Thoracic aorta (tissue), 2 donors: ENCODE results near the gene SLC1A6. TPM values are rescaled to one million over a fixed set of nuclear protein-coding genes. Genes with fewer than 3 reads are reported as not detected.

Experiments used
- ATAC-seq: fragments of 150-250 bp; one replicate; pipeline ENCODE4 v1.8.0; 2017; ENCODE audit warnings: low read depth; ENCODE audit not compliant: insufficient number of reproducible peaks, low FRiP score
- DNase-seq: peaks from one replicate; pipeline ENCODE4 v3.0.0-alpha.2; 2020; ENCODE audit warnings: low spot score
- H3K27ac ChIP-seq, 2 donors: fragments of 200-600 bp; sonication (generic); 1 replicate in 1 of 2; 2 replicates in 1 of 2; pipeline ENCODE4 v1.5.1; 2016; ENCODE audit warnings: mild to moderate bottlenecking in 2 of 2, moderate library complexity in 2 of 2
- H3K27me3 ChIP-seq: fragments of 200-600 bp; sonication (generic); replicated peaks from 2 replicates; pipeline ENCODE4 v1.6.0; 2016; ENCODE audit warnings: mild to moderate bottlenecking; ENCODE audit not compliant: insufficient read depth
- H3K36me3 ChIP-seq: fragments of 200-600 bp; sonication (generic); one replicate; pipeline ENCODE4 v1.5.1; 2016
- H3K4me1 ChIP-seq, 2 donors: fragments of 200-600 bp; sonication (generic); 1 replicate in 1 of 2; 2 replicates in 1 of 2; pipeline versions ENCODE4 v1.5.1 to v1.6.0; 2016; ENCODE audit warnings: low read depth in 2 of 2, mild to moderate bottlenecking in 1 of 2; ENCODE audit not compliant: control insufficient read depth in 1 of 2
- H3K4me3 ChIP-seq: fragments of 200-600 bp; sonication (generic); 2 replicates; pipeline ENCODE4 v1.5.1; 2016; ENCODE audit warnings: mild to moderate bottlenecking
- H3K9me3 ChIP-seq: fragments of 200-600 bp; sonication (generic); 2 replicates; pipeline ENCODE4 v1.5.1; 2016
- total RNA-seq, 2 donors: library from RNA; depleted of rRNA; stranded (reverse); fragments of >200 nt; gene quantifications; one replicate each; pipeline versions ENCODE4 v1.1.0 to v1.2.3, GENCODE V29; 2016
- TF ChIP-seq, protein P1 (sequence below): fragments of 200-600 bp; sonication (generic); IDR thresholded peaks from one replicate; pipeline ENCODE4 v1.5.1; 2019; ENCODE audit warnings: antibody characterized with exemption

The SLC1A6 gene
- total RNA-seq, 2 donors from 2014 or later = not detected

- no peak for ATAC-seq
- Histone ChIP-seq H3K9me3 (no peaks in the 10 kb centered on the region), H3K27ac (no peak overlapping the region), H3K36me3 (no peaks in the 10 kb centered on the region), H3K27me3 (no peaks in the 10 kb centered on the region), H3K4me3 (no peak overlapping the region), H3K4me1 (no peaks in the 10 kb centered on the region)
- no peak for DNase-seq
- TF ChIP-seq, protein P1, sequence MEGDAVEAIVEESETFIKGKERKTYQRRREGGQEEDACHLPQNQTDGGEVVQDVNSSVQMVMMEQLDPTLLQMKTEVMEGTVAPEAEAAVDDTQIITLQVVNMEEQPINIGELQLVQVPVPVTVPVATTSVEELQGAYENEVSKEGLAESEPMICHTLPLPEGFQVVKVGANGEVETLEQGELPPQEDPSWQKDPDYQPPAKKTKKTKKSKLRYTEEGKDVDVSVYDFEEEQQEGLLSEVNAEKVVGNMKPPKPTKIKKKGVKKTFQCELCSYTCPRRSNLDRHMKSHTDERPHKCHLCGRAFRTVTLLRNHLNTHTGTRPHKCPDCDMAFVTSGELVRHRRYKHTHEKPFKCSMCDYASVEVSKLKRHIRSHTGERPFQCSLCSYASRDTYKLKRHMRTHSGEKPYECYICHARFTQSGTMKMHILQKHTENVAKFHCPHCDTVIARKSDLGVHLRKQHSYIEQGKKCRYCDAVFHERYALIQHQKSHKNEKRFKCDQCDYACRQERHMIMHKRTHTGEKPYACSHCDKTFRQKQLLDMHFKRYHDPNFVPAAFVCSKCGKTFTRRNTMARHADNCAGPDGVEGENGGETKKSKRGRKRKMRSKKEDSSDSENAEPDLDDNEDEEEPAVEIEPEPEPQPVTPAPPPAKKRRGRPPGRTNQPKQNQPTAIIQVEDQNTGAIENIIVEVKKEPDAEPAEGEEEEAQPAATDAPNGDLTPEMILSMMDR = no peak
Measured at GRCh38 chr19:14916848-14917247, 62.8 kb downstream of the SLC1A6 start.

GRCh38 chr19:14915116-14915515 lies 64.5 kb downstream of the SLC1A6 start:
- TF ChIP-seq, protein P1 = no peak
- Histone ChIP-seq H3K27me3 (no peaks in the 10 kb centered on the region), H3K27ac (no peak overlapping the region), H3K4me1 (no peaks in the 10 kb centered on the region), H3K4me3 (no peak overlapping the region), H3K36me3 (no peaks in the 10 kb centered on the region), H3K9me3 (no peaks in the 10 kb centered on the region)
- DNase-seq = no peak
- no peak for ATAC-seq

GRCh38 chr19:14906711-14907110 lies 73.0 kb downstream of the SLC1A6 start:
- DNase-seq = no peak
- H3K27ac ChIP-seq = no peak overlapping the region
- H3K4me1 ChIP-seq = no peaks in the 10 kb centered on the region
- H3K36me3 ChIP-seq = no peaks in the 10 kb centered on the region
- ATAC-seq = no peak
- H3K9me3 ChIP-seq = no peaks in the 10 kb centered on the region
- no peak overlapping the region for H3K4me3 ChIP-seq
- H3K27me3 ChIP-seq = no peaks in the 10 kb centered on the region
- TF ChIP-seq, protein P1 = no peak

GRCh38 chr19:14901675-14902260 lies 77.9 kb downstream of the SLC1A6 start:
- no peaks in the 10 kb centered on the region for H3K27me3 ChIP-seq
- ATAC-seq (no peak), DNase-seq (no peak)
- H3K36me3 ChIP-seq = no peaks in the 10 kb centered on the region
- no peaks in the 10 kb centered on the region for H3K9me3 ChIP-seq
- H3K4me1 ChIP-seq = no peaks in the 10 kb centered on the region
- TF ChIP-seq, protein P1 = no peak
- H3K4me3 ChIP-seq = no peak overlapping the region
- no peak overlapping the region for H3K27ac ChIP-seq

Other genes starting within 250 kb of the SLC1A6 start
- gene ADGRE2, start 201.3 kb downstream of the SLC1A6 start, total RNA-seq = 1 to 10 TPM; 8.3 to 9.9 TPM
- gene OR7A5, start 144.7 kb downstream of the SLC1A6 start, total RNA-seq = not detected
- not detected for gene OR7C1, start 144.7 kb downstream of the SLC1A6 start, total RNA-seq
- gene OR7A10, start 130.9 kb downstream of the SLC1A6 start, total RNA-seq = not detected
- not detected for gene OR7A17, start 93.7 kb downstream of the SLC1A6 start, total RNA-seq
- not detected for gene OR7C2, start 38.4 kb downstream of the SLC1A6 start, total RNA-seq
- gene CASP14, start 69.6 kb upstream of the SLC1A6 start, total RNA-seq = under 1 TPM in 1 of 2 donors, not detected in 1; 0.54 TPM
- gene OR1I1, start 102.3 kb upstream of the SLC1A6 start, total RNA-seq = not detected
- 10 to 100 TPM; 46.6 to 83.3 TPM for gene SYDE1, start 127.5 kb upstream of the SLC1A6 start, total RNA-seq
- 100 to 1,000 TPM; 289 to 448 TPM for gene NOTCH3, start 221.1 kb upstream of the SLC1A6 start, total RNA-seq